IMR-90 (cell line): Measurements from ENCODE around the gene PTGR1.

Experiments
- CTCF ChIP-seq: conservative IDR thresholded peaks from 2 replicates; pipeline ENCODE4 v1.5.1; 2012; ENCODE audit warnings: mild to moderate bottlenecking, low read depth, low read length, improper control_type of control experiment
- POLR2A ChIP-seq: IDR thresholded peaks from 2 replicates; pipeline ENCODE4 v1.6.1; 2012; ENCODE audit warnings: mild to moderate bottlenecking, low read depth, low read length

- TF ChIP-seq CTCF: no peak
- TF ChIP-seq POLR2A: no peak
These were observed 44.8 kb upstream of the PTGR1 start for GRCh38 chr9:111644195-111644772.
